ENCODE measurements around the gene EXT2.

Gene EXT2

DNA sequence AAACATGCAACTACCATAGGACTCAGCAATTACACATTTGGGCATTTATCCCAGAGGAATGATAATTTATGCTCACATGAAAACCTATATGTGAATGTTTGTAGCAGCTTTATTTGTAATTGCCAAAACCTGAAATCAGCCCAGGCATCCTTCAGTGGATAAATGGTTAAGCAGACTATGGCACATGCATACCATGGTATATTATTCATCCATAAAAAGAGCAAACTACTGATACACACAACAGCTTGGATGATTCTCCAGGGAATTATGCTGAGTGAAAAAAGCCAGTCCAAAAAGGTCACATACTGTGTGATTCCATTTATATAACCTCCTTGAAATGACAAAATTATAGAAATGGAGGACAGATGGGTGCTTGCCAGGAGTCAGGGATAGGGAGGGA lies 127.8 kb downstream of the EXT2 start:
- no peak overlapping the region for H3K4me3 ChIP-seq (ENCODE audit: low read depth, low read length)
- TF ChIP-seq, protein P1, sequence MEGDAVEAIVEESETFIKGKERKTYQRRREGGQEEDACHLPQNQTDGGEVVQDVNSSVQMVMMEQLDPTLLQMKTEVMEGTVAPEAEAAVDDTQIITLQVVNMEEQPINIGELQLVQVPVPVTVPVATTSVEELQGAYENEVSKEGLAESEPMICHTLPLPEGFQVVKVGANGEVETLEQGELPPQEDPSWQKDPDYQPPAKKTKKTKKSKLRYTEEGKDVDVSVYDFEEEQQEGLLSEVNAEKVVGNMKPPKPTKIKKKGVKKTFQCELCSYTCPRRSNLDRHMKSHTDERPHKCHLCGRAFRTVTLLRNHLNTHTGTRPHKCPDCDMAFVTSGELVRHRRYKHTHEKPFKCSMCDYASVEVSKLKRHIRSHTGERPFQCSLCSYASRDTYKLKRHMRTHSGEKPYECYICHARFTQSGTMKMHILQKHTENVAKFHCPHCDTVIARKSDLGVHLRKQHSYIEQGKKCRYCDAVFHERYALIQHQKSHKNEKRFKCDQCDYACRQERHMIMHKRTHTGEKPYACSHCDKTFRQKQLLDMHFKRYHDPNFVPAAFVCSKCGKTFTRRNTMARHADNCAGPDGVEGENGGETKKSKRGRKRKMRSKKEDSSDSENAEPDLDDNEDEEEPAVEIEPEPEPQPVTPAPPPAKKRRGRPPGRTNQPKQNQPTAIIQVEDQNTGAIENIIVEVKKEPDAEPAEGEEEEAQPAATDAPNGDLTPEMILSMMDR (IDR thresholded peaks at IDR 0.05; ENCODE audit: low read depth, low read length), result no peak

DNA sequence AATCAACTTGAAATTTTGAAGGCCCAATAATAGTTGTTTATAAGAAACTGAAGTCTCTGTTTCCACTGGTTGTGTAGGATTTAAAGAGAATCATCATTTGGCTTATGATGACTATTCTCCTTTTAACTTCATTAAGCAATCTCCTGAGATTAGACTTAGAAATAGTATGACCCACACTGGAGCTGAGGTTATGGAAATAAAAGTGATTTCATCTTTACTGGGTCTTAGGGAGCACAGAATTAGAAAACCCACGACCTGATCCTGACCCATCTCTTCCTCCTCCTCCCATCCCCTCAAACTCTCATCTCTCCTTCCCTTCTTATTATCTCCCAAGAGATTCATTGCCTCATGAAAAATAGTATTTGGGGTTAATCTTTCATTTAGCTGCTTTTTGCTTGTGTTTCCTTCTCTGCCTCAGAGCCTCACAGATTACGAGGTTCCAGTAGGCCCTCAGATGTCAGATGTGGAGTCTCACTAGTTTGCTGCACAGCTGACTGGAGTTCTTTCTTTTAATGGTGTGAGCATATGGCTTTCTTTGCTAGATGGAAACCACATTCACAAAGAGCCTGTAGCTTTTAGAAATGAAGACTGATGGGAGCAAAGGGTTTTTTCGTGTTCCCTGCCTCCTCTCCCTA lies 129.5 kb downstream of the EXT2 start:
- H3K4me3 ChIP-seq (ENCODE audit: low read depth, low read length), result no peak overlapping the region
- TF ChIP-seq, protein P1 (IDR thresholded peaks at IDR 0.05; ENCODE audit: low read depth, low read length), result no peak

GRCh38 chr11:44226490-44226889 lies 131.0 kb downstream of the EXT2 start:
- TF ChIP-seq, protein P1 (IDR thresholded peaks at IDR 0.05; ENCODE audit: low read depth, low read length), result no peak
- H3K4me3 ChIP-seq (ENCODE audit: low read depth, low read length), result no peak overlapping the region

DNA sequence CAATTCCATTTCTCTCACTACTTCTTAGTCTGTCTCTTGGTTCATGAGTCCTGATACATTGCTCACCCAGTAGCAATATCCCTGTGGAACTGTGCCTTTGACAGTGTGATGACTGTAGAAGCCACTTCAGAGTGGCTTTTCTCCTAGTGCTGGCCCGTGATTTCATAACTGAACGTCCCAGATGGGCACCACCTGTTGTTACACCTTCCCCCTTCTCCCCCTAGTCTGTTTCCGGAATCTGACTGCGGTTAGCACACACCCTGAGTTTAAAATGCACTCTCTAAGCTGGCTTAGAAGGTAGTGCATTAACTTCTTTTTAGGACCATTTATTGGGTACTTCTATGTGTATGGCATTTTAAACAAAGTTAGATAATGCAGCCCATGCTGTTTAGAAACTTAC lies 131.5 kb downstream of the EXT2 start:
- TF ChIP-seq, protein P1 (IDR thresholded peaks at IDR 0.05; ENCODE audit: low read depth, low read length), result no peak
- H3K4me3 ChIP-seq (ENCODE audit: low read depth, low read length), result no peak overlapping the region

- TF ChIP-seq, protein P1 (IDR thresholded peaks at IDR 0.05; ENCODE audit: low read depth, low read length), result no peak
- no peak overlapping the region for H3K4me3 ChIP-seq (ENCODE audit: low read depth, low read length)
Observed at GRCh38 chr11:44228379-44228778, 132.9 kb downstream of the EXT2 start.

GRCh38 chr11:44229098-44229497 lies 133.6 kb downstream of the EXT2 start:
- TF ChIP-seq, protein P1 (IDR thresholded peaks at IDR 0.05; ENCODE audit: low read depth, low read length), result no peak
- no peak overlapping the region for H3K4me3 ChIP-seq (ENCODE audit: low read depth, low read length)

- H3K4me3 ChIP-seq (ENCODE audit: low read depth, low read length), result no peak overlapping the region
- TF ChIP-seq, protein P1 (IDR thresholded peaks at IDR 0.05; ENCODE audit: low read depth, low read length), result no peak
Observed at GRCh38 chr11:44229624-44230023, 134.1 kb downstream of the EXT2 start.
